Activated CD8-positive, alpha-beta memory T cell treated with anti-CD3 and anti-CD28 coated beads for 24 hours (primary cell): ENCODE measurements around the gene ITGA4.

Experiments
- DNase-seq: peaks from one replicate; pipeline ENCODE4 v3.0.0-alpha.2; 2020

Gene ITGA4

DNA sequence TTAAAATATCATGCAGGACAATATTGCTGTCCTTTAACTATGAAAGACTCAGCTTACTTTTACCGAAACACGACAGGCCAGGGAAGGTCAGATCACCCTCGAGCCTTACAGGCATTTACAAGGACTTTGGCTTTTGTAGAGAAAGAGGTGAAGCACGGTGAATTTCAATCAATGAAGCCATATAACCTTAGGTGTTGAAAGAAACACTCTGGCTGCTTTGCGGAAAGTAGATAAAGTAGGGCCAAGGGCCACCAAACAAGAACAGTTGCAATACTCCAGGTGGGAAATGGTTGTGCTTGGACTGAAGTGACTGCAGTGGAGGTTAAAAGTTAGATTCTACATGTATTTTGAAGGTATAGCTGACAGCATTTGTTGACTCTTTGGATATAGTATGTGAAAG, 119.2 kb downstream of the ITGA4 start:
- DNase-seq: no peak

DNA sequence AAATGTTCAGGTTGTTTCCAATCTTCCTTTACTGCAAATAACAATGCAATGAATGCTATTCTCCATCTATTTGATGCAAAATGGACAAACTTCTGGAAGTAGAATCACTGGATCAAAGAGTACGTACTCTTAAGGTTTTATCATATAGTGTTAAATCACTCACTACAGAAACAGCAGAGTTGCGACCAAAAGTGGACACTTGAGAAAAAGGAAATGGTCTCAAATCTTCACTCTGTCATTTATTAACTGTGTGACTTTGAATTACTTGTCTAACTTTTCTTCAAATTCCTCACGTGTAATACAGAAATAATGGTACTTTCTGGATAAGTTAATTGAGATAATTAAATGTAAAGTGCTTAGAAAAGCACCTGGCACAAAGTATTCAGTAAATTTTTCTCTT, 121.6 kb downstream of the ITGA4 start:
- DNase-seq: no peak

DNA sequence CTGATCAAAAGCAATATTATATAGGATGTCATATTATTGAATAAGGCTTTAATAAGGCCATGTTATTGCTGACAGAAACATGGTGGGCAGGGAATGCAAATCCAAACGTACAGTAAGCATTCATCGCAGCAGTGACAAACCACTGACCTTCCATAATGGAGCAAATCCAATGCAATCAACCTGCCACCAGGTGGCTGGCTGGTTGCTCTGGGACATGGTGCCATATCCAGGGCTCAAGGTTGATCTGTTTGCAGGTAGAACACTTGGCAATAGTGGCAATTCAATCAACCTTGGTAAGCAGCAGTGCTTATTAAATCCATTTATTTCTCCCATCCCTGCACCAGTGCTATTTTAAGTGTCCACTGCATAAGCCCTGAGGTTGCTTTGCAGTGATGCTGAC, 124.3 kb downstream of the ITGA4 start:
- no peak for DNase-seq

DNA sequence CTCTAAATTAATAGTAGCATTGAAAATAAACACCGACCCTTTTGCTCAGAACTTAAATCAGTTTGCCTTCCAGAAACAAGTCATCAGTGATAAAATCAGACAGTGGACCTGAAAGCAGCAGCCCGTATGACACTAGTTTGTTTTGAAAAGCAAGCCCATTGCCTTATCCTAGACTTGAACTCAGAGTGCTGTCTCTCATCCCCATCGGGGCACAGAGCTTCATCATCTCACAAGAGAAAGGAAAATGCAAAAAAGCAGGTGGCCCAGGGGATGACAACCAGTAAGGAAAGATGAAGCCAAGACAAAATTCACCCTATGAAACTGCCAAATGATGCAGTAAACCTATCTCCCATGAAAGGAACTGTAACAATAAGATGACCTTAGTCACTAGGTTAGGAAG, 128.5 kb downstream of the ITGA4 start:
- DNase-seq: no peak
